ENCODE measurements around the gene KCNJ15. TPM values are rescaled to one million over a fixed set of nuclear protein-coding genes. Genes with fewer than 3 reads are reported as not detected.

KCNJ15 gene
- total RNA-seq, 2 donors from 2014 or later: 0.33 to 1.3 TPM

DNA sequence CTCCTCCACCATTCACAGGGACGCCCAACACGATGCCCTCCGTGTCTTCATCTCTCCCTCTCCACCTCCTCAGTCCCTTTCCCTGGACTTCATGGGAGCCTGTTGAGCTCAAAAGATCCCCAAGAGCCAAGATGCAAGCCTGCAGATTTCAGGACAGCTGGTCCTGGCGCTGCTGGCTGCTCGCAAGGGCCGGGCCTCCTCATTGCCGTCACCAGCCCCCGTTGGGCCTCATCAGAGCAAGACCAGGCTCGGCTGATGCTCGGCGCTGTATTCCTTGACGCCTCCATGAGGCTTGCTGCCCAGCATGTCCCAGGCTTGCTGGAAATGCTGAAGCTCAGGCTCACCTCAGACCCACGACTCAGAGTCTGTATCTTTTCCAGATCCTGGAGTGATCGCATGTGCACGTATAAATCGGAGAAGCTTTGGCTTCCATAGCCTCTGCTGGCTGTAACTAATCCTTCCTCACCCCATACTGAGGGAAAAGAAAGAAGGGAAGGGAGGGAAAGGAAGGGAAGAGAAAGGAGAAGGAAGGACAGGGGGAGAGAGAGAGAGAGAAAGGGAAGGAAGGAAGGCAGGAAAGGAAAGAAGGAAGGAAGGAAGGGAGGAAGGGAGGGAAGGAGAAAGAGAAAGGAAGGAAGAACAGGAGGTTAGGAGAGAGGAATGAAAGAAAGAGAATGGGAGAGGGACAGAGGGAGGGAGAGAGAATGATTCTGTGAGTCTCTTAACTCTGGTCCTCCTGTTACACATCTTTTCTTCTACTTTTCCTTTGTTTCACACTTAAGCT is 94.6 kb downstream of the KCNJ15 start:
- peaks cover 0 to 10% of the 10 kb centered on the region in 2 donors for H3K4me1 ChIP-seq
- no peaks in the 10 kb centered on the region for H3K36me3 ChIP-seq
- peak; percentile 68 for DNase-seq (ENCODE audit: low spot score)
- no peak overlapping the region for H3K27ac ChIP-seq
- no peak overlapping the region for H3K4me3 ChIP-seq
- H3K9me3 ChIP-seq: no peaks in the 10 kb centered on the region
- H3K27me3 ChIP-seq: no peaks in the 10 kb centered on the region
- TF ChIP-seq, protein P1, sequence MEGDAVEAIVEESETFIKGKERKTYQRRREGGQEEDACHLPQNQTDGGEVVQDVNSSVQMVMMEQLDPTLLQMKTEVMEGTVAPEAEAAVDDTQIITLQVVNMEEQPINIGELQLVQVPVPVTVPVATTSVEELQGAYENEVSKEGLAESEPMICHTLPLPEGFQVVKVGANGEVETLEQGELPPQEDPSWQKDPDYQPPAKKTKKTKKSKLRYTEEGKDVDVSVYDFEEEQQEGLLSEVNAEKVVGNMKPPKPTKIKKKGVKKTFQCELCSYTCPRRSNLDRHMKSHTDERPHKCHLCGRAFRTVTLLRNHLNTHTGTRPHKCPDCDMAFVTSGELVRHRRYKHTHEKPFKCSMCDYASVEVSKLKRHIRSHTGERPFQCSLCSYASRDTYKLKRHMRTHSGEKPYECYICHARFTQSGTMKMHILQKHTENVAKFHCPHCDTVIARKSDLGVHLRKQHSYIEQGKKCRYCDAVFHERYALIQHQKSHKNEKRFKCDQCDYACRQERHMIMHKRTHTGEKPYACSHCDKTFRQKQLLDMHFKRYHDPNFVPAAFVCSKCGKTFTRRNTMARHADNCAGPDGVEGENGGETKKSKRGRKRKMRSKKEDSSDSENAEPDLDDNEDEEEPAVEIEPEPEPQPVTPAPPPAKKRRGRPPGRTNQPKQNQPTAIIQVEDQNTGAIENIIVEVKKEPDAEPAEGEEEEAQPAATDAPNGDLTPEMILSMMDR (IDR thresholded peaks at IDR 0.05): no peak

DNA sequence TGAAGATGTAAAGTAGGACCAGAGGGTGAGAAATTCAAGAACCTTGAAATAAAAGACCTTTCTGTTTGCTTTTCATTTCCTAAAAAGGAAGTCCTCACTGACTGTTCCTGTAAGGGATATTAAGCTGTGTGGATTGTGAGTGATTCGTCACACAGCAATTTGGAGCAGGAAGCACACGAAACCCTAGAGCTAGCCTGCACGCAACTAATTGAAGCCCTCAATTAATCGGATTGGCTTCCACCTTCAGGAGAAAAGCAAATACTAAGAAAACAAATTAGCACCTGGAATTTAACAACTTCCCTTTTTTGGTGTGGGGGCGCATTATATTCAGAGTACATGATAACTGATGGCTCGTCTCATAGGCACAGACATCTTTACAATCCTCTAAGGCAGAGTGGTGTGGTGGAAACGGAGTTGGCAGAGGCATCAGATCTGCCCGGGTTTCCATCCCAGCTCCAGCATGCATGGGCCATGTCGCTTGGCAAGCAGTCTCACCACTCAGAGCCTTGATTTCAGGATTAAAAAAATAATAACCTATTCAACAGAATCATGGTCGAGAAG is 95.2 kb downstream of the KCNJ15 start:
- Histone ChIP-seq H3K27me3 (no peaks in the 10 kb centered on the region), H3K4me3 (no peak overlapping the region), H3K4me1 (peaks cover 0 to 10% of the 10 kb centered on the region in 2 donors), H3K27ac (no peak overlapping the region), H3K9me3 (no peaks in the 10 kb centered on the region), H3K36me3 (no peaks in the 10 kb centered on the region)
- no peak for DNase-seq (ENCODE audit: low spot score)
- TF ChIP-seq, protein P1 (IDR thresholded peaks at IDR 0.05): no peak

DNA sequence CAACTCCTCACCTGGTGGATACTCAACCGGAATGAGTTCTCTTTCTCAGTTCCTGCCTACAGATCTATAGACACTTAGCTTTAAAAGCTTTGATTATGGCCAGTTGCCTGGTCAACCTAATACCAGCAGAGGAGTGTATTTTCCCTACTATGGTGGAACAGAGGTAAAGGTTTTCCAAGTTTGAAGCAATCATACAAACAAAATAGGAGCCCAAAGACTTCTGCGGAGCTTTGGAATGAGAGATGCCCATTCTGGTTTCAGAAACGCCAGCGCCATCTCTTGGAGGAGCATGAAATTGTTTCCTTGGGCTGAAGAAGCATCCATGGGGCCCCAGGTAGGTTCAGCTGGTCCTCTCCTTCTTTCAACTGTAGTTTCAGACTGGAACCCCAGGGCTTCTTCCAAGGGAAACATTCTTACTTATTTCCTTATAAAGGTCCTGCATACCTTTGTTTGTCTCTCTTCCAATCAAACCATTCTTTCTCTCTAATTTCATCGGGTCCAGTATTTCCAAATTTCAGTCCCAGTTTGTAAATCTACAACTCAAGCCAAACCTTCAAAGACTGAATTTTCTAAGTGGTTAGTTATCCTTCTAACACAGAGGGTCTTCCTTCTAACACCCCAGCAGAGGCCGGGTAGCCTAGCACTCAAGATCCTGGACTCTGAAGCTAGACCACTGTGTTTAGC is 95.9 kb downstream of the KCNJ15 start:
- DNase-seq (ENCODE audit: low spot score): peak; percentile 76
- peaks cover 0 to 10% of the 10 kb centered on the region in 2 donors for H3K4me1 ChIP-seq
- no peaks in the 10 kb centered on the region for H3K9me3 ChIP-seq
- no peak overlapping the region for H3K27ac ChIP-seq
- TF ChIP-seq, protein P1 (IDR thresholded peaks at IDR 0.05): peak; percentile 54 to 86
- no peaks in the 10 kb centered on the region for H3K27me3 ChIP-seq
- no peak overlapping the region for H3K4me3 ChIP-seq
- H3K36me3 ChIP-seq: no peaks in the 10 kb centered on the region

DNA sequence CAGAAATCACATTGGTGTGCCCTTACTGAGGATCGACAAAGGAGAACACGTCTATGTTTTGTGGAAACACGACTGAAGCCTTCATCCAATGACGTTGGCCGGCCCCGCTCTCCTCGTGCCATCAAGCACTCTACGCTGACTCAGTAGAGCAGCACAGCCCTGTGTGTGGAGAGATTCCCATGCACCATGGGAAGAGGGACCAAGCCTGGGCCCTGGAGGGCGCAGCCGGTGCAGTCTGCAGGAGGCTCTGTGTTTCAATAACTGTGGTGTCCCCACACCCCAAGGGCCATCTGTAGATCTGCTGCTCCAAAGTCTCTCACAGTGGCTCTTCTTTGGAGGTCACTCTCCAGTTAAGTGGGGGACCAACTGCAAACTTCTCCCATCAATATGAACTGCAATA is 97.4 kb downstream of the KCNJ15 start:
- Histone ChIP-seq H3K27me3 (no peaks in the 10 kb centered on the region), H3K9me3 (no peaks in the 10 kb centered on the region), H3K36me3 (no peaks in the 10 kb centered on the region), H3K4me3 (no peak overlapping the region), H3K4me1 (peaks cover 0 to 10% of the 10 kb centered on the region in 2 donors), H3K27ac (no peak overlapping the region)
- TF ChIP-seq, protein P1 (IDR thresholded peaks at IDR 0.05): no peak
- DNase-seq (ENCODE audit: low spot score): peak; percentile 43

DNA sequence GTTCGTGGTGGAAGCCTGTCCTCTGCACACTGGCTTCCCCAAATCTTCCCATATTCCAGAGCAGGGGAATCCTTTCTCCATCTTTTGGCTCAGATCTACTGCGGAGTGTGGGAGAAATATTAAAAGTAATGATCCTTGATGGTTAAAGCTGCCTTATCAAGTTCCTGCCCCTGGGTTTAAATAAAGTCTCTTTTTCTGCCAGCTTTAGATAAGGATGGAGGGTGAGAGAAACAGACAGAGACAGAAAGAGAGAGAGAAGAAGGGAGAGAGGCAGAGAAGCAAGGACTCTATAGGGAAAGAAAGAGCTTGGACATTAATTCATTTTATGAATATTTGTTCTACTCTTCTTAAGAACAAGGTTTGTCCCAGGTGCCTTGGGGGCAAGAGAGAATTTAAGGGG is 98.0 kb downstream of the KCNJ15 start:
- Histone ChIP-seq H3K4me1 (peaks cover 0 to 10% of the 10 kb centered on the region in 2 donors), H3K27ac (no peak overlapping the region), H3K4me3 (no peak overlapping the region), H3K36me3 (no peaks in the 10 kb centered on the region), H3K27me3 (no peaks in the 10 kb centered on the region), H3K9me3 (no peaks in the 10 kb centered on the region)
- TF ChIP-seq, protein P1 (IDR thresholded peaks at IDR 0.05): no peak
- DNase-seq (ENCODE audit: low spot score): no peak

Measured in right atrium auricular region (tissue), 2 donors.